ENCODE results near the gene MORN5.

MORN5 gene

DNA sequence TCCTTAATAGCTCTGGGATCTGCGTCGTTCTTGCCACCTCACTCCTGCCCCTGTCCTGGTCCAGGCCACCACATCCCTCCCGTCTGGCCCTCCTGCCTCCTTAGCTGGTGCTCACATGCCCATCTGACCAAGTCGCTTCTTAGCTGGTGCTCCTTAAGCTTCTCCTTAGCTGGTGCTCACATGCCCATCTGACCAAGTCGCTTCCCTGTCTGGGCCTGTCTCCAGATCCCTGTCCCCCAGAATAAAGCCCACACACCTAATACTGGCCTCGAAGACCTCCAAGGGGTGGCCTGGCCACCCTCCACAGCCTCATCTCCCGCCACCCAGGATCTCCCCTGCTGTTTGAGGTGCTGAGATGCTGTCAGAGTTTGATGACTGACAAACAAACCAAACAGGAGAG lies 35.2 kb upstream of the MORN5 start (continued):
- no peak for TF ChIP-seq ZNF596 (tag by site-specific recombination; IDR thresholded peaks at IDR 0.05)

DNA sequence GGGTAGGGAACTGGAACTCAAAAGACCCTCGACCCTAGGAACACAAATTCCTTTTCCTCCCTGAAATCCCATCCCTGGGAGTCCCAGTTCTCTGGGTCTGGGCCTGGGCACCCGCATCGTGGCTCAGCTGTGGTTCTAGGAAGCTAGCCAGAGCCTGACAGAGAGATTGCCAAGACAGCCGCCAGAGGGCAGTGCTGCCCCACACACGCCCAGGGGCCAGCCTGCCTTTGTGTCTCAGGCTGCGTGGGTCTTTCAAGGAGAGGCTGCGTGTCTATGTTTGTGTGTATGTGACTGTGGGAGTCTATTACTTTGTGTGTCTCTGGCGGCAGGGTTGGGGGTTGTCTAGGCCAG lies 34.6 kb upstream of the MORN5 start:
- CTCF ChIA-PET, result interaction anchor here (0.6 to 12.1 kb wide), 53 partner anchors 9 to 1592 kb away, joined by 3 to 473 read pairs (median 4); partner anchors contain the start of genes MRRF, NDUFA8, RBM18 and TTLL11
- Histone ChIP-seq H3K9me3 (ENCODE audit: control insufficient read depth, insufficient read depth, low read depth, low read length) (no peaks in the 10 kb centered on the region), H3K4me3 (ENCODE audit: low read depth, low read length) (no peak overlapping the region), H3K4me1 (ENCODE audit: control insufficient read depth, insufficient read depth, low read length) (no peaks in the 10 kb centered on the region), H3K36me3 (ENCODE audit: control insufficient read depth in 2 of 2, insufficient read depth in 1 of 2, low read length in 2 of 2) (no peaks in the 10 kb centered on the region), H3K27ac (ENCODE audit: extremely low read depth, low read depth, low read length) (no peak overlapping the region)
- POLR2A ChIA-PET, result interaction anchor here (0.6 to 1.8 kb wide), 3 partner anchors 26 to 226 kb away, joined by 4 to 10 read pairs (median 5); no protein-coding TSS in a partner anchor
- TF ChIP-seq ZNF292 (tag by site-specific recombination; IDR thresholded peaks at IDR 0.05; ENCODE audit: borderline replicate concordance, low read depth), result no peak
- no peak for TF ChIP-seq ZNF777 (tag by site-specific recombination; IDR thresholded peaks at IDR 0.05; ENCODE audit: borderline replicate concordance)
- no peak for TF ChIP-seq EGR2 (tag by site-specific recombination; IDR thresholded peaks at IDR 0.05; ENCODE audit: low read depth)
- TF ChIP-seq ZNF2 (tag by site-specific recombination; IDR thresholded peaks at IDR 0.05), result 0 out of 2 replicates have a peak, but pooled peaks have one; percentile 64
- TF ChIP-seq, protein P1, sequence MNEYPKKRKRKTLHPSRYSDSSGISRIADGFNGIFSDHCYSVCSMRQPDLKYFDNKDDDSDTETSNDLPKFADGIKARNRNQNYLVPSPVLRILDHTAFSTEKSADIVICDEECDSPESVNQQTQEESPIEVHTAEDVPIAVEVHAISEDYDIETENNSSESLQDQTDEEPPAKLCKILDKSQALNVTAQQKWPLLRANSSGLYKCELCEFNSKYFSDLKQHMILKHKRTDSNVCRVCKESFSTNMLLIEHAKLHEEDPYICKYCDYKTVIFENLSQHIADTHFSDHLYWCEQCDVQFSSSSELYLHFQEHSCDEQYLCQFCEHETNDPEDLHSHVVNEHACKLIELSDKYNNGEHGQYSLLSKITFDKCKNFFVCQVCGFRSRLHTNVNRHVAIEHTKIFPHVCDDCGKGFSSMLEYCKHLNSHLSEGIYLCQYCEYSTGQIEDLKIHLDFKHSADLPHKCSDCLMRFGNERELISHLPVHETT (tag by site-specific recombination; IDR thresholded peaks at IDR 0.05), result no peak
- no peak for TF ChIP-seq ZNF23 (tag by site-specific recombination; IDR thresholded peaks at IDR 0.05; ENCODE audit: borderline replicate concordance)
- no peak for TF ChIP-seq YY2 (tag by site-specific recombination; IDR thresholded peaks at IDR 0.05)
- TF ChIP-seq RBAK (tag by site-specific recombination; IDR thresholded peaks at IDR 0.05), result no peak
- no peak for TF ChIP-seq OVOL3 (tag by site-specific recombination; IDR thresholded peaks at IDR 0.05)
- no peak for TF ChIP-seq ZNF335 (tag by site-specific recombination; conservative IDR thresholded peaks at IDR 0.05)
- no peak for TF ChIP-seq ZNF112 (tag by site-specific recombination; IDR thresholded peaks at IDR 0.05)
- TF ChIP-seq ZNF514 (tag by site-specific recombination; IDR thresholded peaks at IDR 0.05), result no peak
- TF ChIP-seq ZNF174 (tag by site-specific recombination; IDR thresholded peaks at IDR 0.05), result no peak
- no peak for TF ChIP-seq OSR2 (tag by site-specific recombination; IDR thresholded peaks at IDR 0.05)
- peak; percentile 71 for TF ChIP-seq ZNF654 (tag by site-specific recombination; IDR thresholded peaks at IDR 0.05; ENCODE audit: low read depth)
- no peak for TF ChIP-seq GLIS2 (tag by site-specific recombination; IDR thresholded peaks at IDR 0.05)
- no peak for TF ChIP-seq ZIC2 (tag by site-specific recombination; IDR thresholded peaks at IDR 0.05)
- TF ChIP-seq, protein P2, sequence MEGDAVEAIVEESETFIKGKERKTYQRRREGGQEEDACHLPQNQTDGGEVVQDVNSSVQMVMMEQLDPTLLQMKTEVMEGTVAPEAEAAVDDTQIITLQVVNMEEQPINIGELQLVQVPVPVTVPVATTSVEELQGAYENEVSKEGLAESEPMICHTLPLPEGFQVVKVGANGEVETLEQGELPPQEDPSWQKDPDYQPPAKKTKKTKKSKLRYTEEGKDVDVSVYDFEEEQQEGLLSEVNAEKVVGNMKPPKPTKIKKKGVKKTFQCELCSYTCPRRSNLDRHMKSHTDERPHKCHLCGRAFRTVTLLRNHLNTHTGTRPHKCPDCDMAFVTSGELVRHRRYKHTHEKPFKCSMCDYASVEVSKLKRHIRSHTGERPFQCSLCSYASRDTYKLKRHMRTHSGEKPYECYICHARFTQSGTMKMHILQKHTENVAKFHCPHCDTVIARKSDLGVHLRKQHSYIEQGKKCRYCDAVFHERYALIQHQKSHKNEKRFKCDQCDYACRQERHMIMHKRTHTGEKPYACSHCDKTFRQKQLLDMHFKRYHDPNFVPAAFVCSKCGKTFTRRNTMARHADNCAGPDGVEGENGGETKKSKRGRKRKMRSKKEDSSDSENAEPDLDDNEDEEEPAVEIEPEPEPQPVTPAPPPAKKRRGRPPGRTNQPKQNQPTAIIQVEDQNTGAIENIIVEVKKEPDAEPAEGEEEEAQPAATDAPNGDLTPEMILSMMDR (tag by site-specific recombination; IDR thresholded peaks at IDR 0.05), result peak; percentile 75
- TF ChIP-seq GLIS1 (tag by site-specific recombination; IDR thresholded peaks at IDR 0.05), result peak; percentile 48
- TF ChIP-seq, protein P3, sequence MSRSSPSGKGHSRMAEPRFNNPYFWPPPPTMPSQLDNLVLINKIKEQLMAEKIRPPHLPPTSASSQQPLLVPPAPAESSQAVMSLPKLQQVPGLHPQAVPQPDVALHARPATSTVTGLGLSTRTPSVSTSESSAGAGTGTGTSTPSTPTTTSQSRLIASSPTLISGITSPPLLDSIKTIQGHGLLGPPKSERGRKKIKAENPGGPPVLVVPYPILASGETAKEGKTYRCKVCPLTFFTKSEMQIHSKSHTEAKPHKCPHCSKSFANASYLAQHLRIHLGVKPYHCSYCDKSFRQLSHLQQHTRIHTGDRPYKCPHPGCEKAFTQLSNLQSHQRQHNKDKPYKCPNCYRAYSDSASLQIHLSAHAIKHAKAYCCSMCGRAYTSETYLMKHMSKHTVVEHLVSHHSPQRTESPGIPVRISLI (tag by site-specific recombination; IDR thresholded peaks at IDR 0.05), result no peak
- TF ChIP-seq ZFHX2 (tag by site-specific recombination; conservative IDR thresholded peaks at IDR 0.05), result peak; percentile 67
- no peak for TF ChIP-seq ZNF341 (tag by site-specific recombination; IDR thresholded peaks at IDR 0.05; ENCODE audit: low read depth)
- no peak for TF ChIP-seq ZNF266 (tag by site-specific recombination; IDR thresholded peaks at IDR 0.05; ENCODE audit: low read depth)
- no peak for TF ChIP-seq ZNF747 (tag by site-specific recombination; IDR thresholded peaks at IDR 0.05)
- TF ChIP-seq ZNF302 (tag by site-specific recombination; IDR thresholded peaks at IDR 0.05; ENCODE audit: low read depth), result no peak
- TF ChIP-seq, protein P4, sequence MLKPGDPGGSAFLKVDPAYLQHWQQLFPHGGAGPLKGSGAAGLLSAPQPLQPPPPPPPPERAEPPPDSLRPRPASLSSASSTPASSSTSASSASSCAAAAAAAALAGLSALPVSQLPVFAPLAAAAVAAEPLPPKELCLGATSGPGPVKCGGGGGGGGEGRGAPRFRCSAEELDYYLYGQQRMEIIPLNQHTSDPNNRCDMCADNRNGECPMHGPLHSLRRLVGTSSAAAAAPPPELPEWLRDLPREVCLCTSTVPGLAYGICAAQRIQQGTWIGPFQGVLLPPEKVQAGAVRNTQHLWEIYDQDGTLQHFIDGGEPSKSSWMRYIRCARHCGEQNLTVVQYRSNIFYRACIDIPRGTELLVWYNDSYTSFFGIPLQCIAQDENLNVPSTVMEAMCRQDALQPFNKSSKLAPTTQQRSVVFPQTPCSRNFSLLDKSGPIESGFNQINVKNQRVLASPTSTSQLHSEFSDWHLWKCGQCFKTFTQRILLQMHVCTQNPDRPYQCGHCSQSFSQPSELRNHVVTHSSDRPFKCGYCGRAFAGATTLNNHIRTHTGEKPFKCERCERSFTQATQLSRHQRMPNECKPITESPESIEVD (tag by site-specific recombination; IDR thresholded peaks at IDR 0.05), result no peak
- TF ChIP-seq, protein P5, sequence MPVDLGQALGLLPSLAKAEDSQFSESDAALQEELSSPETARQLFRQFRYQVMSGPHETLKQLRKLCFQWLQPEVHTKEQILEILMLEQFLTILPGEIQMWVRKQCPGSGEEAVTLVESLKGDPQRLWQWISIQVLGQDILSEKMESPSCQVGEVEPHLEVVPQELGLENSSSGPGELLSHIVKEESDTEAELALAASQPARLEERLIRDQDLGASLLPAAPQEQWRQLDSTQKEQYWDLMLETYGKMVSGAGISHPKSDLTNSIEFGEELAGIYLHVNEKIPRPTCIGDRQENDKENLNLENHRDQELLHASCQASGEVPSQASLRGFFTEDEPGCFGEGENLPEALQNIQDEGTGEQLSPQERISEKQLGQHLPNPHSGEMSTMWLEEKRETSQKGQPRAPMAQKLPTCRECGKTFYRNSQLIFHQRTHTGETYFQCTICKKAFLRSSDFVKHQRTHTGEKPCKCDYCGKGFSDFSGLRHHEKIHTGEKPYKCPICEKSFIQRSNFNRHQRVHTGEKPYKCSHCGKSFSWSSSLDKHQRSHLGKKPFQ (tag by site-specific recombination; IDR thresholded peaks at IDR 0.05), result no peak
- TF ChIP-seq ZNF202 (tag by site-specific recombination; IDR thresholded peaks at IDR 0.05; ENCODE audit: borderline replicate concordance), result no peak
- no peak for TF ChIP-seq ZNF184 (tag by site-specific recombination; IDR thresholded peaks at IDR 0.05)
- no peak for TF ChIP-seq YY1 (tag by site-specific recombination; IDR thresholded peaks at IDR 0.05)
- no peak for TF ChIP-seq ZNF146 (tag by site-specific recombination; IDR thresholded peaks at IDR 0.05)
- no peak for TF ChIP-seq ZFP69B (tag by site-specific recombination; IDR thresholded peaks at IDR 0.05)

All from HEK293 (cell line).